Left lung (tissue), 10 donors: ENCODE measurements around the gene UBXN4. TPM values are rescaled to one million over a fixed set of nuclear protein-coding genes. Genes with fewer than 3 reads are reported as not detected.
A peak's percentile ranks its signal among the peaks of the same experiment; 100 is the strongest.
"Not testable (repeated sequence)": the region's sequence is repeated elsewhere in the genome, so short reads cannot be mapped to it uniquely, and the experiment has no call there.

ENCODE experiments used
- ATAC-seq: fragments of 200-7000 bp; cut with Tn5 transposase; one replicate; pipeline ENCODE4 v1.9.1; 2020; ENCODE audit warnings: moderate library complexity
- DNase-seq, 4 donors: peaks; one replicate each; pipeline ENCODE4 v3.0.0-alpha.2; 2013 to 2020
- H3K27ac ChIP-seq, 2 donors: fragments of 200-600 bp; sonication (generic) in 1 of 2; one replicate each; pipeline versions ENCODE4 v1.5.0 to v1.8.0; 2020 to 2021
- H3K27me3 ChIP-seq, 2 donors: fragments of 200-600 bp; sonication (generic) in 1 of 2; one replicate each; pipeline versions ENCODE4 v1.5.0 to v1.8.0; 2020 to 2021
- H3K36me3 ChIP-seq, 2 donors: fragments of 200-600 bp; sonication (generic) in 1 of 2; one replicate each; pipeline versions ENCODE4 v1.5.0 to v1.8.0; 2020 to 2021
- H3K4me1 ChIP-seq, 2 donors: fragments of 200-600 bp; one replicate each; pipeline ENCODE4 v1.8.0; 2021
- H3K4me3 ChIP-seq, 2 donors: fragments of 200-600 bp; sonication (generic) in 1 of 2; one replicate each; pipeline versions ENCODE4 v1.5.0 to v1.8.0; 2020 to 2021; ENCODE audit warnings: mild to moderate bottlenecking in 1 of 2
- H3K9me3 ChIP-seq, 2 donors: fragments of 200-600 bp; sonication (generic) in 1 of 2; one replicate each; pipeline versions ENCODE4 v1.5.0 to v1.8.0; 2020 to 2021
- intact Hi-C, 2 donors: fragments of 100-400 bp; cut with DNase I; formaldehyde crosslinking; loops; one replicate each; pipeline versions ENCODE4 v1.11.2 to v1.14.2; 2022
- polyA plus RNA-seq, 6 donors: library from polyadenylated mRNA; unstranded; fragments of 120-200 nt; gene quantifications; one replicate each; pipeline ENCODE4 v1.2.1, GENCODE V29; 2013; ENCODE audit not compliant: insufficient read length in 6 of 6
- total RNA-seq, 2 donors: library from RNA; stranded (reverse); fragmentation: NEBNext Ultra II Directional; extraction: Animal tissue kit (Norgen Biotek cat#: 25700); gene quantifications; one replicate each; pipeline ENCODE4 v1.2.1, GENCODE V29; 2021
- TF ChIP-seq, protein P1 (sequence below), 2 donors: fragments of 200-600 bp; sonication (generic) in 1 of 2; IDR thresholded peaks; one replicate each; pipeline versions ENCODE4 v1.5.0 to v1.8.0; 2021; ENCODE audit warnings: antibody characterized with exemption in 2 of 2
- donor health status: DM: no; HTN: yes; CAD: no.
- donor health status: DM: no; HTN: no; CAD: no.

UBXN4 gene
- total and polyA plus RNA-seq, 8 donors = 88.8 to 153 (median 136) TPM

DNA sequence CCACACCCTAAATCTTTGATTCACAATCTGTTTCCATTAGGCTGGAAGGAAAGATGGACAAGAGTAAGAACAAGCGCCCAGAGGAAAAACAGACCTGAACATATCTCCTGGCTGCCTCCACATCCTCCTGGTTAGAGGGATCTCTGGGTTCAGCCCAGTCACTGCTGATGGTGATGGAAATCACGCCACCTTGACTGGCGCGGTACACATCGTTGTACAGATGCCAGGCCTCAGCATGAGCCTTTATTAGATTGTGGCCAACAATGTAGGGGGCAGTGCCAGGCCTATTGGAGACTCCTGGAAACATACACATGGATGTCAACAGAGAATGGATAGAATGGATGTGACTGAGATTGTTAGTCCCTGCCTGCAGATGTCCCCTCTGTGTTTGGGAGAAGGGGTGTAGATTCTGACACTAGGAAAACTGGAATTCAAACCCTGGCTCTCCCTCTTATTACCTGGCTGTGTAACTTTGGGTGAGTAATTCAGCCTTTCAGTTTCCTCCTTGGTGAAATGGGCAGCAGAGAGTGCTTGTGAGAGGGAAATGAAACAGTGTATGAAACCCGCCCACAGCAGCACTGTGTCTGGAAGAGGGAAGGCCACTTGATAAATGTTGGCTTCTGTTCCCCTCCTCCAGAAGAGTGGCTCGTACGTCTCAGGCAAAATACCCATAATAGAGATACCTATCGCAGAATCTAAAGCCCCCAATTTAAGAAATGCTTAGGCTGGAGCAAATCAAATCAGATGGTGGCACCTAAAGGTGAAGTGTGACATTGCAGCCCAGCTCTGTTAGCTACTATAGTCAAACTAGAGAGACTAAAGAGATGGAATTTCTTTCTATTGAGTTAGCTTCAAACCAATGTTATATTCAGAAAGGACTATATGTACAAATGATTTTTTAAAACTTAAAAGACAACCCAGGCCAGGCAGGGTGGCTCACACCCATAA is 59.1 kb downstream of the UBXN4 start:
- Histone ChIP-seq H3K27ac (no peak overlapping the region), H3K4me1 (no peaks in the 10 kb centered on the region), H3K4me3 (no peak overlapping the region), H3K36me3 (no peaks in the 10 kb centered on the region), H3K27me3 (no peaks in the 10 kb centered on the region), H3K9me3 (peaks cover 0 to 21% of the 10 kb centered on the region in 2 donors)
- TF ChIP-seq, protein P1, sequence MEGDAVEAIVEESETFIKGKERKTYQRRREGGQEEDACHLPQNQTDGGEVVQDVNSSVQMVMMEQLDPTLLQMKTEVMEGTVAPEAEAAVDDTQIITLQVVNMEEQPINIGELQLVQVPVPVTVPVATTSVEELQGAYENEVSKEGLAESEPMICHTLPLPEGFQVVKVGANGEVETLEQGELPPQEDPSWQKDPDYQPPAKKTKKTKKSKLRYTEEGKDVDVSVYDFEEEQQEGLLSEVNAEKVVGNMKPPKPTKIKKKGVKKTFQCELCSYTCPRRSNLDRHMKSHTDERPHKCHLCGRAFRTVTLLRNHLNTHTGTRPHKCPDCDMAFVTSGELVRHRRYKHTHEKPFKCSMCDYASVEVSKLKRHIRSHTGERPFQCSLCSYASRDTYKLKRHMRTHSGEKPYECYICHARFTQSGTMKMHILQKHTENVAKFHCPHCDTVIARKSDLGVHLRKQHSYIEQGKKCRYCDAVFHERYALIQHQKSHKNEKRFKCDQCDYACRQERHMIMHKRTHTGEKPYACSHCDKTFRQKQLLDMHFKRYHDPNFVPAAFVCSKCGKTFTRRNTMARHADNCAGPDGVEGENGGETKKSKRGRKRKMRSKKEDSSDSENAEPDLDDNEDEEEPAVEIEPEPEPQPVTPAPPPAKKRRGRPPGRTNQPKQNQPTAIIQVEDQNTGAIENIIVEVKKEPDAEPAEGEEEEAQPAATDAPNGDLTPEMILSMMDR (IDR thresholded peaks at IDR 0.05) = no peak
- ATAC-seq (no peak), DNase-seq (no peak)
- intact Hi-C loops = no loop called here

DNA sequence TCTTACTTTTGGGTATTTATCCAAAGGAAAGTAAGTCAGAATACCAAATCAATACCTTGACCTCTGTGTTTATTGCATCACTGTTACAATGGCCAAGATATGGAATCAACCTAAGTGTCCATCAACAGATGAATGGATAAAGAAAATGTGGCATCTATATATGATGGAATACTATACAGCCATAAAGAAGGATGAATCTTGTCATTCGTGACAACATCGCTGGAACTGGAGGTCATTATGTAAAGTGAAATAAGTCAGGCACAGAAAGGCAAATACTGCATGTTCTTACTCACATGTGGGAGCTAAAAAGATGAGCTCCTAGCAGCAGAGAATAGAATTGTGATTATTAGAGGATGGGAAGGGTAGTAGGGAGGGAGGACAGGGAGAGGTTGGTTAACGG is 60.7 kb downstream of the UBXN4 start:
- intact Hi-C loops = no loop called here
- no peak for ATAC-seq
- Histone ChIP-seq H3K27me3 (no peaks in the 10 kb centered on the region), H3K4me1 (no peaks in the 10 kb centered on the region), H3K9me3 (peaks cover 0 to 21% of the 10 kb centered on the region in 2 donors), H3K27ac (no peak overlapping the region), H3K4me3 (no peak overlapping the region), H3K36me3 (no peaks in the 10 kb centered on the region)
- TF ChIP-seq, protein P1 (IDR thresholded peaks at IDR 0.05) = no peak
- no peak for DNase-seq

DNA sequence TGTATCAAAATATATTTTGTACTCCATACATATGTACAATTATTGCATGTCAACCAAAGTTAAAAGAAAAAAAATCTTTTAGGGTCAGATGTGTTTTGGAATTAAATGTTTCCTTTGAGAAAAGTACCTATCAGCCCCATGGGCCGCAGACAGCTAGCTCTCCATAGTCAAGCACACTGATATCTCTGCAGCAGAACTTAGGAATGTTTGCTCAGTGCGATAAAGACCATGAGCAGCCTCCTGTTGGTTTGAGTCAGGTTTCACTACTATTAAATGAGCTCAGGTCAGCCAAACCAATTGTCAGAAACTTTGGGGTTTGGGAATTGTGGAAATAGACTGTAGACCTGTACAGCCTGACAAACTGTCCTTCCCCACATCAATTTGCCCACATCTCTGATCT is 61.6 kb downstream of the UBXN4 start:
- TF ChIP-seq, protein P1 (IDR thresholded peaks at IDR 0.05) = no peak
- Histone ChIP-seq H3K27me3 (no peaks in the 10 kb centered on the region), H3K9me3 (peaks cover 0 to 21% of the 10 kb centered on the region in 2 donors), H3K27ac (no peak overlapping the region), H3K4me3 (no peak overlapping the region), H3K4me1 (no peaks in the 10 kb centered on the region), H3K36me3 (no peaks in the 10 kb centered on the region)
- peak; percentile 88 for ATAC-seq
- peak in 1 of 4 donors; percentile 10 for DNase-seq
- intact Hi-C loops = no loop called here

DNA sequence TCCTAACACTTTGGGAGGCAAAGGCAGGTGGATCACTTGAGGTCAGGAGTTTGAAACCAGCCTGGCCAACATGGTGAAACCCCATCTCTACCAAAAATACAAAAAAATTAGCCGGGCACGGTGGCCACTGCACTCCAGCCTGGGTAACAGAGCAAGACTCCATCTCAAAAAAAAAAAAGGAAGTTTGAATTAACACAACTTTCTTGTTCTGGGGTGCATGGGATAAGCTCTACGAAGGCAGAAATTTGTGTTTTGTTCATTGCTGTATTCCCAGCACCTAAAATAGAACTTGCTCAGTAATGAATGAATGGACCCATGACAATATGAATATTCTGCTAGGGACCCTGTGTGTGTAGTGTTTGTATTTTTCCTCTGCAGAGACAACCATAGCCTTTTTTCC is 66.2 kb downstream of the UBXN4 start:
- H3K4me1 ChIP-seq, ATAC-seq, H3K36me3 ChIP-seq, H3K27me3 ChIP-seq, DNase-seq, intact Hi-C loops, H3K9me3 ChIP-seq, H3K4me3 ChIP-seq, H3K27ac ChIP-seq: not testable (repeated sequence)

DNA sequence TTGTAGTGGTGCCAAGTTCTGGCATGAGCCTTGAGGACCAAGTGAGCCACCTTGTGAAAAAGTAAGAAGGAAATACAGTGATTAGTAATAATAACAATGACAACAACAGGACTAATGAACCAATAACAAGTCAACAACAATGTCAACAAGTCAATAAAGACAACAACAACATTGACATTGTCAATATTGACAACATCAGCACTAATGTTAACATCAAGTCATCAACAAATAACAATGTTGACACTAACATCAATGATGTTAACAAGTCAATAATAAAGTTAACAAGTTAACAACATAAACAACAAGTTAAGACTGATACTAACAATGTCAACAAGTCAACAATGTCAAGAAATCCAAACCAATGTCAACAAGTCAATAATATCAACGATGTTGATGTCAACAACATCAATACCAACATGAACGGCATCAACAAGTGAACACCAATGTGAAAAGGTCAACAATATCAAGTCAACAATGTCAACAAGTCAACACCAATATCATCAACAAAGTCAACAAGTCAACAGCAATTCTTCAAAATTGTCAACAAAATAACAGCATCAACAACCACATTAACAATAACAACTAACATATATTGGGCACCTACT is 71.4 kb downstream of the UBXN4 start:
- TF ChIP-seq, protein P1 (IDR thresholded peaks at IDR 0.05) = no peak
- no peak for DNase-seq
- ATAC-seq = no peak
- no peaks in the 10 kb centered on the region for H3K27me3 ChIP-seq
- H3K9me3 ChIP-seq = peaks cover 0 to 4% of the 10 kb centered on the region in 2 donors
- H3K36me3 ChIP-seq = no peaks in the 10 kb centered on the region
- no peaks in the 10 kb centered on the region for H3K4me1 ChIP-seq
- H3K27ac ChIP-seq = no peak overlapping the region
- H3K4me3 ChIP-seq = no peak overlapping the region
- intact Hi-C loops = no loop called here
